Stomach (tissue), 4 donors: Measurements from ENCODE around the gene ATG16L2.

Source experiments
- POLR2A ChIP-seq, 4 donors: fragments of 450-650 bp; IDR thresholded peaks; one replicate each; pipeline ENCODE4 v1.6.1; 2016; ENCODE audit warnings: antibody characterized with exemption in 4 of 4, control low read depth in 2 of 4, mild to moderate bottlenecking in 1 of 4, moderate library complexity in 1 of 4
- POLR2AphosphoS5 ChIP-seq, 3 donors: sonication (generic); formaldehyde crosslinking; IDR thresholded peaks; one replicate each; pipeline ENCODE4 v1.6.1; 2016; ENCODE audit warnings: antibody characterized with exemption in 3 of 3
- TF ChIP-seq, protein P1 (sequence below), 7 experiments: fragments of 450-650 bp in 4 of 7; fragments of 200-600 bp in 3 of 7; sonication (generic) in 3 of 7; IDR thresholded peaks; one replicate each; pipeline ENCODE4 v1.5.1; 2016 to 2019; ENCODE audit warnings: antibody characterized with exemption in 7 of 7, control low read depth in 2 of 7, mild to moderate bottlenecking in 1 of 7

DNA sequence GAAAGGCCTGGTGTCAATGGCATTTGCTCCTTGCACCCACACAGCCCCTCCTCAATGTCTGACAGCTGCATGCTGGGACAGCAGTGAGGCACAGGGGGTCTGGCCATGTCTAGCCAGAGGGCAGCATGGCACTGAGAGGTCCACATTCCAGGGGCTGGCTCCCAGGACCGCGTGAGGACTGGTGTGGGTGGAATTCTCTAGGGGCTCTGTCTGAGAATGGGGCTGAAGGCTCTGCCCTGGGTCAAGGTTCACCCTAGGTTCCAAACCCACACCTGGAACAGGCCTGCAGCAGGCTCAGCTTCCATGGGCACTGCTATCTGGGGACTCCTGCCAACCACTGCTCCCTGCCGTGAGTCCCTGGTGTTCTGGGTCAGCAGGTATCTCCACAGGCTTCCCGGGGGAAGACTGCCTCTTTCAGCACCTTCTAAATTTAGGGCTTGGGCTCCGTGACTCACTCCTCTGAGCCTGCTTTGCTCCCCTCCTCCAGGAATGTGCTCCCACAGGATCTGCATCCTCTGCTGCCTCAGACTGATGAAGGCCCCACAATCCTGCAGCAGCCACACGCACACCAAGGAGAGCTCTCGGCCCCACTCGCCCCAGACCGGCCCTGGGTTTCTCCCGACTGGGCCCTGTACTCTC lies 24.6 kb upstream of the ATG16L2 start:
- TF ChIP-seq POLR2AphosphoS5 (IDR thresholded peaks at IDR 0.05) (no peak), POLR2A (IDR thresholded peaks at IDR 0.05) (no peak)
- TF ChIP-seq, protein P1, sequence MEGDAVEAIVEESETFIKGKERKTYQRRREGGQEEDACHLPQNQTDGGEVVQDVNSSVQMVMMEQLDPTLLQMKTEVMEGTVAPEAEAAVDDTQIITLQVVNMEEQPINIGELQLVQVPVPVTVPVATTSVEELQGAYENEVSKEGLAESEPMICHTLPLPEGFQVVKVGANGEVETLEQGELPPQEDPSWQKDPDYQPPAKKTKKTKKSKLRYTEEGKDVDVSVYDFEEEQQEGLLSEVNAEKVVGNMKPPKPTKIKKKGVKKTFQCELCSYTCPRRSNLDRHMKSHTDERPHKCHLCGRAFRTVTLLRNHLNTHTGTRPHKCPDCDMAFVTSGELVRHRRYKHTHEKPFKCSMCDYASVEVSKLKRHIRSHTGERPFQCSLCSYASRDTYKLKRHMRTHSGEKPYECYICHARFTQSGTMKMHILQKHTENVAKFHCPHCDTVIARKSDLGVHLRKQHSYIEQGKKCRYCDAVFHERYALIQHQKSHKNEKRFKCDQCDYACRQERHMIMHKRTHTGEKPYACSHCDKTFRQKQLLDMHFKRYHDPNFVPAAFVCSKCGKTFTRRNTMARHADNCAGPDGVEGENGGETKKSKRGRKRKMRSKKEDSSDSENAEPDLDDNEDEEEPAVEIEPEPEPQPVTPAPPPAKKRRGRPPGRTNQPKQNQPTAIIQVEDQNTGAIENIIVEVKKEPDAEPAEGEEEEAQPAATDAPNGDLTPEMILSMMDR (IDR thresholded peaks at IDR 0.05), result no peak
